GM19238 (cell line): Measurements from ENCODE around the gene STMP1.
"Not testable (repeated sequence)": the region's sequence is repeated elsewhere in the genome, so short reads cannot be mapped to it uniquely, and the experiment has no call there.

Source experiments
- DNase-seq: peaks from one replicate; pipeline ENCODE4 v3.0.0; 2011; ENCODE audit warnings: low spot score; ENCODE audit not compliant: insufficient read length

Gene STMP1

DNA sequence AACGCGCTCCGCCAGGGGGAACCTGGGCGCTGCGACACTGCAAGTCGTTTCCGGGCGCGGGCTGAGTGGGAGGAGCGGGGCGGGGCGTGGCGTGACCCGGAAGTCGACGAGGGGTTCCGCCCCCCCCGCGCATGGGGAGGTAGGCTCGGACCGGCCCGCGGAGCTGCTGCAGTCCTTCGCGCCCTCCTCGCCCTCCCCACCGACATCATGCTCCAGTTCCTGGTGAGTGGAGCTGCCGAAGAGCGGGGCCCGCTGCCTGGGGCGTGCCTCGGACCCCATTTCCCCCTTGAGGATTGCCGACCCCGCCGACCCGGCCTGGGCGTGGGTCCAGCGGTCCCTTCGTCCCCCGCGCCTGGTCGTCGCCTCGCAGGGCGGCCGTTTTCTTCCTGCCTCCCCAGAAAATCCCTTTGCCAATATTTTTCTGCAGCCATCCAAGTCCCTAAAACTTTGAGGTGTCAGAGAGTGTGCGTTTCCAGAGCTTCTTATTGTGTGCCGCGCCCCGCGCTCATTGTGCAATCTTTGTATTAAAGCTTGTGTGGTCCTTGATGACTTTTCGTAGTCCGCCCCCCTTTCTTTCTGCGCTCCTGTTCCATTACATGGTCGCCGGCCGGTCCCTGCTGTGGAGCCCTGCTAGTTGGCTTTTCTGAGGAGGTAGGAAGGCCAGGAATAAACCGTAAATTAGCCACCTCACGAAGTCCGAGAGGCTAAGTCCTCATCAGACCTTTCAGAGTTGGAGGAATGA is at the start of gene STMP1:
TSS of gene STMP1 (plus strand) at position 142 of the 742 bp plus-strand sequence.
- peak; percentile 90 for DNase-seq

- no peak for DNase-seq
Measured at GRCh38 chr7:135616136-135616535, 46.2 kb upstream of the STMP1 start.

DNA sequence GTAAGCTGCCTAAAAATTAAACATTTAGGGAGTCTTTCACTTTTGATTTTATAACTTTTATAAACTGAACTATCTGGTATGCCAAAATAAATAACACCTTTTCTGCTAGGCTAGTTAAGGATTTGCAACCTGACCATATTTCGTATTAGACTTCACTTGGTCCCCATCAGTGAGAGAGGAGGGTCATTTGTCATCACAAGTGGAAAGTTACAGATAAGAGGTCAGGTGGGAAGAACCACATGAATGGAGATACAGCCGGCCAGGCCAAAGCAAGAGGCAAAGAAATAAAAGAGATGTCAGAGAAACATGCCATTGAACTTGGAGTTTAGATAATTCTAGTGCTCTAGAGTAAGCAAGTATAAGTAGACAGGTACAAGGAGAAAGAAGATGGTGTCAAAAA is 44.5 kb upstream of the STMP1 start:
- no peak for DNase-seq

DNA sequence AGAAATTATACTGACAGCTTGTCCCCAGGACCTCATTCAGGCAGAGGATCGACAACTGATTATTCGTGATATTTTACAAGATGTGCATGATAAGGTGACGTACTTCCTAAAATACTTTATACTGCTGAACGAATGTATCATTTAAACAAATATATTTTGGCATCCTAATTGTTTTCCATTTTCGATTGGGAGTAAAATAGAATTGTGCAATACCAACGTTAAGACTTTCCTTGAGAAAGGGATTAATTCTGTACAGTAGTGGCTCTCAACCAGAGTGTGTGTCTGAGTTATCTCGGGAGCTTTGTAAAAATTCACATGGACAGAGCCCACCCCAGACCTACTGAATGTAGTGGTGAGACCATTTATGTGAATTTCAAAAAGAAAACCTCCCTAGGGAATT is 43.8 kb upstream of the STMP1 start:
- DNase-seq, result no peak

DNA sequence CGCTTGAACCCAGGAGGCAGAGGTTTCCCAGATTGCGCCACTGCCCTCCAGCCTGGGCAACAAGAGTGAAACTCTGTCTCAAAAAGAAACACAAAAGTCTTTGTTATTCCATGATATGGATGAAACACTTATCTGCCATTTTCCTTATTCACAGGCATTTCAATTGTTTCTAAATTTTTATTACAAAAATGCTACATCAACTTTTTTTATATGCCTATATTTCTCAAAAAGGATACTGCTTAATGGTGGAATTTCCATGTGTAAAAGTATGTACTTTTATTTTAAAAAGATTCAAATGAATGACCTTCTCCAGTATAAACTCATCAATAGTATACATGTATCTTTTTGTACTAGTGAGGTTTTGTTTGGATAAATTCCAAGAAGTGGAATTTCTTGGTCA is 41.9 kb upstream of the STMP1 start:
- DNase-seq, result no peak

GRCh38 chr7:135620980-135621850 is 41.1 kb upstream of the STMP1 start:
- DNase-seq, result no peak

- DNase-seq, result no peak
Measured at GRCh38 chr7:135634191-135634878, 28.0 kb upstream of the STMP1 start.

GRCh38 chr7:135639690-135640089 is 22.6 kb upstream of the STMP1 start:
- DNase-seq, result not testable (repeated sequence)

GRCh38 chr7:135644154-135644553 is 18.2 kb upstream of the STMP1 start:
- DNase-seq, result no peak

DNA sequence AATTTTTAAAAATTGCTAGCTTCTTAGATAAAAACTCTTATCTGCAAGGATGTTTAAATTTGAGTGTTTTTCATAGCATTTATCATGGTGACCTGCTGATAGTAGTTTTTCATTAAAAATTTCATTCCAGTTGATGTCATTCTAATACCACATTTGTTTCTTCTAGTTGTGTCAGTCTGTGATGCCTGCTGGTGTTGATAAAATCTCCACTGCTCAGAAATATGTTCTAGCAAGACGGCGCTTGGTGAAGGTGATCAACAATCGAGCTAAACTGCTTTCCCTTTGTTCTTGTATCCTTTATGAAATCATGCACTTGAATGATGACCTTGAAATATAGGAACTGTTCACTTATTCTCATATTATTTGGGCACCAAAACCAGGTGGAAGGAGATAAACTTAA is 17.6 kb upstream of the STMP1 start:
- DNase-seq, result no peak

GRCh38 chr7:135645296-135645904 is 16.9 kb upstream of the STMP1 start:
- DNase-seq, result no peak

DNA sequence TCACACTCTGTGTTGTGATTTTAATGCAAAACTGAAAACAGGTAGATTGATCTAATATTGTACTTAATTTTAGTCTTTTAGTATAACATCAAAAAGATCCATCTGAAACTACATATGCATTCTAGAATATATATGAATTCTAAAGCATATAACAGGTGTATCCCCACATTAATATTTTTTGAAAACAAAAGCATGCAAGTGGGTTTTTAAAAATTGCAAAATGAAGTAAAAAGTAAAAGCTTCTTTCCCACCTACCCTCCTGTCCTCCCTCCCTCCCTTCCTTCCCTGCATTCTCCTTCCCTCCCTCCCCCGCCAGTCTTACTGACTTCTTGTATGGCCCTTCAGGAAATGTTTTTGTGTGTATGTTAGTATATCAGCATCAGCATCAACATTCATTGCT is 14.6 kb upstream of the STMP1 start:
- no peak for DNase-seq

GRCh38 chr7:135648235-135648634 is 14.1 kb upstream of the STMP1 start:
- DNase-seq, result no peak

DNA sequence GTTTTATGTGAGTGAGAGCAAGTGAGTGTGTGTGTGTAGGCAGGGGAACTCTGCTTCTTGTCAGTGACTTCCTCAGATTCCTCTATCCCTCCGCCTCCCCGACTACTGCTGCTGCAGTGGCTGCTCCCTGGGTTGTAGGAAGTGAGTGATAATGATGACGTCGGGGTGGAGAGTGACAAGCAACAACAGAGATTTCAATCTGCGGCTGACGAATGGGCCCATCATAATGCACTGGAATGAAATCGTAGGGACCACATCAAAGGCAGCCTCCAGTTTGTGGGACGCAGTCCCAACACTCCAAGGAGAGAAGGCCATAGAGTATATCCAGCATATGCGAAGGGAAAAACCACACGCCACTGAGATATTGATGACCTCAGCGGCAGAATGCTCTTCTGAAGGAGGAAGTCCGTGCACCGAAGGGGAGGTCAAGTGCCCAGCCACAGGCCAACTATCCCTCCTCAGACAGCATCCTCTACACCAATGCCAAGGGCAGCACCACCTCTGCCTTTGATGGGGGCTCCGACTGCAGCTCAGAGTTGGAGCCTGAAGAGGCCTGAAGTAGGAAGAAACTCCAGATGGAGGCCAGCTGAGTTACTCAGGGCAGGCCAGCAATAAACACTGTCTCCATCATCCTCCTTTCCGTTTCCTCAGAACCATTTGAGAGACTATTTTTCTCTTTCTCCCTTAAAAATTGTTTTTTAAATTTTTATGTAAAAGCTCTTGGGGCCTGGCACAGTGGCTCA is 11.3 kb upstream of the STMP1 start:
- DNase-seq, result no peak

GRCh38 chr7:135653340-135654080 is 8.8 kb upstream of the STMP1 start:
- no peak for DNase-seq

GRCh38 chr7:135658564-135658963 is 3.8 kb upstream of the STMP1 start:
- DNase-seq, result no peak

GRCh38 chr7:135659159-135659846 is 3.0 kb upstream of the STMP1 start:
- DNase-seq, result no peak

DNA sequence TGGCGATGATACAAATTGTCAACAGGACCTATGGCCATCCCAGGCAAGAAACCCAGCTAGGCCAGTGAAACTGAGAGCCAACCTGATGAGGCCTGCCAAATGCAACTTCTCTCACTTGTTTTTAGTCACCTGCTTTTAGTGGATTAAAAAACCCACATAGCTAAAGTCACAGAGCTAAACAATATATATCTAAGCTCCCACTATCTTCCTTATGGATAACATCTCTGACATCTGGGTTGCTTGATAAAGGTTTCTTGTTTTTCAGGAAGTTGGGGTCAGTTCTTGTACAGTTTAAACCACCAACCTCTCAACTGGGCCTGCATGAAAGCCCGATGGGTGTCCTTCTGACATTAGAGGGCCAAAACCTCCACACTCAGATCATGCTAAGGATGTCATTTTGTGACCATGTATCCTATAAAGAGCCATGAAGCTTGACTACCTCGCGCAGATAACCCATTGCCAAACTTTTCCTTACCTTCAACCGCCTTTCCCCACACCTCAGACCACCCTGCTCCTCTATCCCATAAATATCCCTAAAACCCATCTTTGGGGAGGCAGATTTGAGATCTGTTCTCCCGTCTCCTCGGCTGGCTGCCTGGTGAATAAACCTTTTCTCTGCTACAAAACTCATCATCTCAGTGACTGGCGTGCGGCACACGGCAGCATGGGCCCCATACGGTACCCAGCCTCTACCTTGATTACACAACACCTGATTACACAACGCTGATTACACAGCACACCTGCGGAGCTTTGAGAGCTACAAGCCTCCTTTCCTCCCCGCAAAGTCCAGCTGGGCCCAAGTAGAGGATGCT is 797 bp upstream of the STMP1 start:
- no peak for DNase-seq

- no peak for DNase-seq
Measured at GRCh38 chr7:135662123-135662372, 266 bp upstream of the STMP1 start.
